NCI-H1417 treated with DMSO at 0.1 percent for 48 hours (cell line): ENCODE measurements around the gene TASL.
A peak's percentile ranks its signal among the peaks of the same experiment; 100 is the strongest.
"Not testable (repeated sequence)": the region's sequence is repeated elsewhere in the genome, so short reads cannot be mapped to it uniquely, and the experiment has no call there.

Experiments
- DNase-seq: peaks from one replicate; lab custom pipeline; 2025; lab: John Stamatoyannopoulos, UW

Gene TASL

GRCh38 chrX:30577362-30577991 lies at the start of gene TASL:
TSS of gene TASL (minus strand) at chrX:30577766. CDS start at chrX:30560355, 17,411 bp downstream.
- no peak for DNase-seq

GRCh38 chrX:30626402-30626801 lies 48.8 kb upstream of the TASL start:
- no peak for DNase-seq

GRCh38 chrX:30622361-30622760 lies 44.8 kb upstream of the TASL start:
- no peak for DNase-seq

DNA sequence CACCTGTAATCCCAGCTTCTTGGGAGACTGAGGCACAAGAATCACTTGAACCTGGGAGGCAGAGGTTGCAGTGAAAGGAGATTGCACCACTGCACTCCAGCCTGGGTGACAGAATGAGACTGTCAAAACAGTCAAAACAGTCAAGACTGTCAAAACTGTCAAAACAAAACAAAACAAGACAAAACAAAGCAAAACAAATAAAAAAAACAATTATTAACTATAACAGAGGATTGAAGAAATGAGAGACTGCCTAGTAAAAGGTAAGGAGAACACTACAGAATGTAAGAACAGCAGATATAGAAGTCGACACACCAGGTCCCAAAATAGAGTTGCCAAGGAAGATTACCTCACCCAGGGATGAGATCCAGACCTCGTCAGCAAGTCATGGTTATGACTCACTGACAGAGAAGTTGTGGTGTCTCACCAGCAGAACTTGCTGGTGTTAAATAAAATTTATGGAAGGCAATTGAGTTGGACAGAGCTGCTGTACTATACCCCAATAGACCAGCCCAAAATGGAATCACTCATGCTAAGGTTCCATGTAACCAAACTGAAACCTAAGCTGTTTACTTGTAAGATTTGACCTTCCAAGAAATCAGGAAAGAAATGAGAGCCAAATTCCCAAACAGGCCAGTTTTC lies 43.5 kb upstream of the TASL start:
- DNase-seq, result no peak

DNA sequence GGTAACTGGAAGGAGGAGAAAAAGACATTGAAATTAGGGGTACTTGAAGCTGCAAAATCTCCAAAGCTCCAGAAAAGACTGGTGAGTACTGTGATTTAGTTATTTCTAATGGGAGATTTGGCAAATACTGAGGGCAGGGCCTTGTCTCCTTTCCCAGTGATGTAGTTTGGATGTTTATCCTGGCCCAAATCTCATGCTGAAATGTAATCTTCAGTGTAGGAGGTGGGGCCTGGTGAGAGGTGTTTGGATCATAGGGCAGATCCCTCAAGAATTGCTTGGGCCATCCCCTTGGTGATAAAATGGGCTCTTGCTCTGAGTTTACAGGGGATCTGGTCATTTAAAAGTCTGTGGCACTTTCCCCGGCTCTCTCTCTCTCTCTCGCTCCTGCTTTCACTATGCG lies 42.6 kb upstream of the TASL start:
- no peak for DNase-seq

DNA sequence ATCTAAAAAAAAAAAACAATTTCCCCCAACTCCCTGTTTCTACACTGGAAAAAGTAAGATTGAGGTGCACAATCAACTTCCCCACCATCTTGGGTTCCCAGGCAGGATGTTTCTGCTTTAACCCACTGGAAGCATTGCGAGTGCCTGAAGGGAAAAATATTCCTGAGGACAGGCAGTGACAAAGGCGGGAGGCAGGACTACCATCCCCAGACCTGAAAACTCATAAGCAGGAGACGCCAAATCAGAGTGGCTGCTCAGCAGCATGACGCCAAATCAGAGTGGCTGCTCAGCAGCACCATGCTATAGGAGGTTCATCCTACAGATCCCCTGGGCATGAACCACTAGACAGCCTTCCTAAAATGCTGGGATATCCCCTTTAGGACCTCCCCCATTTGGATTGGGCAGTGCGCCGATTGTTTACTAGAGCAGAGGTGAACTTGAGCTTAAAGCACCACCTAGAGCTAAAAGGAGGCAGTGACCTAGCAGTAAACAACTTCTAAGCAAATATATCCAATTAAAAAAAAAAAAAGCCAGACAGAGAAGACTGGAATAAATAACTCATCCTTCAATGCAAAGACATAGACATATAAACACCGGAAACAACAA lies 40.7 kb upstream of the TASL start:
- no peak for DNase-seq

DNA sequence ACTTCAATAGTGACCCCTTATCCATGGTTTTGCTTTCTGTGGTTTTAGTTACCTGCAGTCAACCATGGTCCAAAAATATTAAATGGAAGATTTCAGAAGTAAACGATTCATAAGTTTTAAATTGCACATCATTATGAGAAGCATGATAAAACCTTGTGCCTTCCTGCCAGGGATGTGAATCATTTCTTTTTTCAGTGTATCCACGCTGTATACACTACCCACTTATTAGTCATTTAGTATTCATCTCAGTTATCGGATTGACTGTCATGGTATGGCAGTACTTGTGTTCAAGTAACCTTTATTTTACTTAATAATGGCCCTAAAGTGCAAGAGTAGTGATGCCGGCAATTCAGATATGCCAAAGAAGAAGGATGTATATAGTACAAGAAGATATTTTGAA lies 37.7 kb upstream of the TASL start:
- no peak for DNase-seq

DNA sequence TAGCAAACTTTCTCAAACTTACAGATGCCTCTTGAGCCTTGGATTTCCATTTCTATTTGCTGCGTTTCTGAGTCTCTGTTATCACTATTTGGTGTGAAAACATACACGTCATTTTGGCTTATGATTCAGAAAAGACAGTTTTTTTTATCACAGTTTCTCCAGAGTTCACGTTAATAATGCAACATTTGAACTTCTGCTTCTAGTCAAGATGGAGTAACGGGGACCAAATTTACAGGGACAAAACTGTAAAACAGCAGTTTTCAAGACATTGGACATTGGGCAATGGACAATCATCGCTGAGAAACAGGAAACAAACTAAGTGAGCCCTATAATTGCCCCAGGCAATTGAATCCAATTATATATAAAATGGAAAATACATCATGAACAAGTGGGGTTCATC lies 36.2 kb upstream of the TASL start:
- DNase-seq, result no peak

- peak; percentile 46 for DNase-seq
Measured at GRCh38 chrX:30612250-30612655, 34.7 kb upstream of the TASL start.

GRCh38 chrX:30610026-30610425 lies 32.5 kb upstream of the TASL start:
- DNase-seq, result no peak

DNA sequence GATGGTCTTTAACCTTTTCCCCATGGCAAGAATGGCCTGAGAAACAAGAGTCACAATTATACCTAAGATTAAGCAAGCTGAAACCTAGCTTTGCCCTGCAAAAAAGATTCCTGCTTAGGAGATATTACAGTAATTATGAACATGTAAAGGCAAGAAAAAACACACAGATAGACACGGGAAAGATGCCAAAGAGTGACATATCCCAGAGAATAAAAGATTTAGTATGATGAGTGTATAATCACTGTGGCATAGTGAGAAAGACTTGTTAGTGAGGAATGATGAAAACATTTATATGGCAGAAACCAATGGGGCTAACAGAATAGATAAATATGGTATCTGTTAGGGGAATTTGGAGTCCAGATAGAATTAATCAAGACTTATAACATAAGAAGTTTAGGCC lies 29.6 kb upstream of the TASL start:
- no peak for DNase-seq

DNA sequence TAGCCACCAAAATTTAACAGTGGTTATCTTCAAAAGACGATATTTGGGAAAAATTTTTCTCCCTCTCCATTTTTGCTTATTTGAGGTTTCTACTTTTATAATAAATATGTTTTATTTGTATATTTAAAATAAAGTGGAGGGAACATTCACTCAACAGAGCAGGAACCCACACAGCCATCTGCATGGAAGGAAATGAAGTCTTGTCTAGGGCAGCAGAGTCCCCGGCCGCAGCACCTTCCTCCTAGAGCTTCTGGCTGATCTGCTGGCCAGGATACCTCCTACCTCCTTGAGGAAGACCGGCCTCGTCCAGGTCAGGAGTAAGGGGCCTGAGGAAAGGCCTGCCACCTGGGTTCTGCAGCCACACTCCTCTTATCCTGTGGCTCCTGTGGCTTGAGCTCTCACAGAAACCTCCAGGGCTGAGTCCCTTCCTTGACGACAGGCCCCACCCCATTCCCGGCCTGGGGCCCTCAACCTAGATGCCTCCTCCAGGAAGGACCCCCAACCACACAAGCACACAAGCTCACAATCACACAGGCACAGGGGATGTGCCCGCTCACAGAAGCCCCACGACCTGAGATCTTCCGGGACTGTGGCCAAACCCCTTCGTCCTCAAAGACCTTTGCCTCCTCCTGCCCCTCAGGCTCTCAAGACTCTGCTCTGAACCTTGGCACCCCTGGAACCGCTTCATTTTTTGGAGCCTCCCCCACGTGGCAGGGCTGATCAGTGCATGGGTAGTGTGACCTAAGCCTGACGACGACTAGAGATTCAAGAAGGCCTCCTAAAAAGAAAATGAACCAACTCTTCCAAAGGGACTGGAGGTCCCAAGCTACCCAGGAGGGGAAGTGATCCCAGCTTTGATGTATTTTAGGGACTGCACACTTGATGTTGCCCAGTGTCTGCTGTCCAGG lies 23.0 kb upstream of the TASL start:
- DNase-seq, result not testable (repeated sequence)

- no peak for DNase-seq
Measured at GRCh38 chrX:30597216-30598012, 19.8 kb upstream of the TASL start.

GRCh38 chrX:30593440-30594200 lies 16.1 kb upstream of the TASL start:
- no peak for DNase-seq

DNA sequence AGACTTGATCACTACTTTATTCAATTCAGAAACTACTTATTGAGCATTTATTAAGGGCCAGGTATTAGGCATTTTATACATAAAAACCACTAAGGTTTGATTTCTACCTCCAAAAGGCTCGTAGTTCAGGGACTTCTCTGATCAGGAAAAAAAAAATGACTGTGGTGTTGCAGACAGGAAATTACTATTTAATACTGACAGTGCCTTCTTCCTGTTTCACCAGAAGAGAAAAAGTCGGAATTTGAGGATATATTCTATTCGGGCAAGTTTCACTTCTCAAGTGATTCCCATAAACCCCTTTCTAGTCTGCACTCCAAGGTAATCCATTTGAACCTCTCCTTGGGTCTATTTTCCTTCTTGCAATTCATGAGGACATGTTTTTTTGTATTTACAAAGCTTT lies 15.3 kb upstream of the TASL start:
- DNase-seq, result no peak

DNA sequence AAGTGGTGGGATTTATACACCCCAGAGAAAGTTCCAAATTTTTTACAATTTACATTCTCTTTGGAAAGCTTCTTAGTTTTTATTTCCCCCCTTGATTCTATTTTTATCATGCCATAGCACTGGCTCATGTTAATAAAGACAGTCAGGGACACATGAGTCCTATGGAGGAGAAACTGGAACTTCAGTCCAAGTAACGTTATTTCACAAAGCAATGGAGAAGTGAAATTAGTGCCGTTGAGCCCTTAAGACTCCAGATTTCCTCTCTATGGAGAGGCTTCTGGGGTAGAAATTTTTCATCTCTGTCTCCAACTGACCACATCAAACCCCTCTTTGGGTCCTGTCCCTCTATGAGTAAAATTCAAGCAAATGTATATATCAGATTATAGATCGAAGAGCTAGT lies 12.8 kb upstream of the TASL start:
- no peak for DNase-seq

DNA sequence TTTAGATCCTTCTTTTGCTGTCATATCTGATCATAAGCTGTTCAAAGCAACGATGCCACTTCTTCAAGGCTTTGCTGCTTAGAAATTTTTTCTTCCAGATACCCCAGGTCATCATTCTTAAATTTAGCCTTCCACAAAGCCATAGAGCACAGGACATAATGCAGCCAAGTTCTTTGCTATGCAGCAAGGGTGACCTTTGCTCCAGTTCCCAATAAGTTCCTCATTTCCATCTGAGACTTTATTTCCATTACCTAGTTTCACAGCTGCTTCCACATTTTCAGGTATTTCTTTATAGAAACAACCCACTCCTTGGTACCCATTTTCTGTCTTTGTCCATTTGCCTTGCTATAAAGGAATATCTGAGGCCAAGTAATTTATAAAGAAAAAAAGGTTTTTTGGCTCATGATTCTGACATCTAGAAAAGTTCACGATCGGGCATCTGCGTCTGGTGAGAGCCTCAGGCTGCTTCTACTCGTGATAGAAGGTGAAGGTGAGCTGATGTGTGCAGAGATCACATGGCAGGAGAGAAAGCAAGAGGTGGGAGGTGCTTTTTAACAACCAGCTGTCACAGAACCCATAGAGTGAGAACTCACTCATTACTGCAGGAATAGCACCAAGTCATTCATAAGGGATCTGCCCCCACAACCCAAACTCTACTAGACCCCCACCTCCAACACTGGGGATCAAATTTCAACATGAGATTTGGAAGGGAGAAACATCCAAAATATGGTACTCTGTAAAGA lies 11.8 kb upstream of the TASL start:
- DNase-seq, result no peak

DNA sequence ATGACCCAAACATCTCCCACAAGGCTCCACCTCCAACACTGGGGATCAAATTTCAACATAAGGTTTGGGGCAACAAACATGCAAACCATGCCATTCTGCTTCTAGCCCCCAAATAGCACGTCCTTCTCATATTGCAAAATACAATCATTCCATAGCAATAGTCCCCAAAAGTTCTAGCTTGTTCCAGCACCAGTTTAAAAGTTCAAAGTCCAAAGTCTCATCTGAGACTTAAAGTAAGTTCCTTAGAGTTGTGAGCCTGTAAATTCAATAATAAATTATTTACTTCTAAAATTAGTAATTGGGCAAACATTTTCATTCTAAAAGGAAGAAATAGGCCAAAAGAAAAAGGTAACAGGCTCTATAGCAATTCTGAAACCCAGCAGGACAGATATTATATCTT lies 8.9 kb upstream of the TASL start:
- DNase-seq, result no peak

GRCh38 chrX:30582664-30583063 lies 5.1 kb upstream of the TASL start:
- no peak for DNase-seq

GRCh38 chrX:30580641-30581040 lies 3.1 kb upstream of the TASL start:
- DNase-seq, result no peak
